Left kidney (tissue), 2 donors: ENCODE data around the gene SPN. TPM values are rescaled to one million over a fixed set of nuclear protein-coding genes. Genes with fewer than 3 reads are reported as not detected.
A peak's percentile ranks its signal among the peaks of the same experiment; 100 is the strongest.
"Not testable (repeated sequence)": the region's sequence is repeated elsewhere in the genome, so short reads cannot be mapped to it uniquely, and the experiment has no call there.

Experiments
- DNase-seq: peaks from one replicate; pipeline ENCODE4 v3.0.0-alpha.2; 2013
- polyA plus RNA-seq: library from polyadenylated mRNA; unstranded; fragments of 120-200 nt; gene quantifications from one replicate; pipeline ENCODE4 v1.2.1, GENCODE V29; 2013; ENCODE audit not compliant: insufficient read length

SPN gene
- polyA plus RNA-seq, 1 donor, result 2.0 TPM

DNA sequence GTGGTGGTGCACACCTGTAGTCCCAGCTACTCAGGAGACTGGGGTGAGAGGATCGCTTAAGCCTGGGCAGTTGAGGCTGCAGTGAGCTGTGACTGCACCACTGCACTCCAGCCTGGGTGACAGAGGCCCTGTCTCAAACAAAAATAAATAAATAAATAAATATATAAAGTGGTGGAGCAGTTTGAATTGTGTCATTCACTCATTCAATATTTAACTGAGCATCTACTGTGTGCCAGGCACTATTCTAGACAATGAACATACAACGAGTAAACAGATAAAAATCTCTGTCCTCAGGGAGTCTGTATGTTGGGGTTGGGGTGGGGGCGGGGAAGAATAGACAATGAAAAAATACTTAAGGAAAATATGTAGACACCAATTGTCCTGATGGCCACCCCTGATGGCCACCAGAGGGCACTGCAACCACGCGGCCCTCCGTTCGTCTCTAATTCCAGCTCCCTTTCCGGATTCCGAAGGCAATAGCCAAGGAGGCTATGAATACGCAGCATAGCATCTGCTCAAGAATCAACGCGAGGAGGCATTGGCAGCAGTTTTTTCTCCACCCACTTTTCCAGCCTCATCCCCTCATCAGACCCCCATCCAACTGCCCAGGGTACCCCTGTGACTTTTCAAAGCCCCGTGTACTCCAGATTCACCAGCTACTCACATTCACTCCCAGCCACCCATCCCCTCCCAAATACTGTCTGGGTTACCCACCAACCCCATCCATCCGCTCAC is 37.4 kb downstream of the SPN start:
- DNase-seq, result no peak

DNA sequence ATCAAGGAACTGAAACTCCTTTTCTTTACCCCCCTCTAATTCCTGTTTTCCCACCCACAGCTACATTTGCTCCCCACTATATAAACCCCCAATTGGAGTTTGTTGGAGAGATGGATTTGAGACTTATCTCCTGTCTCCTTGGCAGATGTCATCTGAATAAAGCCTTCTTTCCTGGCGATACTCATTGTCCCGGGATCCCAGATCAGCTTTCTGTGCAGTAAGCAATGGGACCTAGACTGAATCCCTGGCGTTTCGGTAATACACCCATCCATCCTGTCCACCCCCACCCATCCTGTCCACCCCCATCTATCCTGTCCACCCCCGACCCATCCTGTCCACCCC is 38.1 kb downstream of the SPN start:
- DNase-seq, result no peak

DNA sequence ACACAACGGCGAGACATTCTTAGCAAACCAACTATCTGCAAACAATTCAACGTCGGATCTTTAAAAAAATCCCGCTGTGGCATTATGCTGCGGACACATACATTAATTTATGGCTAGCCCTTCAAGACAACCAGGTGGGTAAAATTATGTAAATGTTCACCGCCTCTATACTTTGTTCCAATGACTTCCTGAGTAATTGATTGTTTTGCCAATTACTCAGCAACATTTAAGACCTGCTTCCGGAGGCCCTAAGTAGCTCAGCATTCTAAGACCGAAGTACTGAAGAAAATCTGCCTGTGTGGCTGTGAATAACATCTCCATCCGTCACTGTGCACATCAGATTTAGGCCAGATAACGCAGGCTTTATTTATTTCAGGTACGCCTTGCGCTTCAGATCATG is 39.2 kb downstream of the SPN start:
- DNase-seq, result no peak

DNA sequence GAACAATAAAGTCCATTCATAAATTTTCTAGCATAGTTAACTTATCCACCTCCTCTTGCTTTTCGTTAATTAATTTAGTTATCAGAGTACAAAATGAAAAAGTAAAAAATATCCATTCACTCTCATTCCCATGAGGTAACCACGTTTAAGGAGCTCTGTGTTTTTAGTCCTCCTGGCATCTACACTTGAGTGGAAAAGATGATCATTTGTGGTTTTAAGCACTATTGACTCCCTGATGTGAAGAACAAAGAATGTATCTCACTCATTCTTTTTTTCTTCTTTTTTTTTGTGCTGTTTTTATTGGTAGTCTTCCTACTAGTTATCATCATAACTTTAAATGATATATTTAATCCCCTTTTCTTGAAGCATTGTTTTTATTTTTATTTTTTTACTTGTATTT is 42.0 kb downstream of the SPN start:
- no peak for DNase-seq

DNA sequence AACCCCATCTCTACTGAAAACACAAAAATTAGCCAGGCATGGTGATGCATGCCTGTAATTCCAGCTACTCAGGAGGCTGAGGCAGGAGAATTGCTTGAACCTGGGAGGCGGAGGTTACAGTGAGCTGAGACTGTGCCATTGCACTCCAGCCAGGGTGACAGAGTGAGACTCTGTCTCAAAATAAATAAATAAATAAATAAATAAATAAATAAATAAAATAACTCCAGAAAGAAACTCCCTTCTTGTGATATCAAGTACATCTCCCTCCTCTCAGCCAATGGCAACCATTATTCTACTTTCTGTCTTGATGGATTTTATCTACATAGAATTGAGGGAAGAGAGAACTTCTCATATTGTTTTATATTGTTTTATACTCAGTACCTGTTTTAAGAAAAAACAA is 44.1 kb downstream of the SPN start:
- DNase-seq, result not testable (repeated sequence)

DNA sequence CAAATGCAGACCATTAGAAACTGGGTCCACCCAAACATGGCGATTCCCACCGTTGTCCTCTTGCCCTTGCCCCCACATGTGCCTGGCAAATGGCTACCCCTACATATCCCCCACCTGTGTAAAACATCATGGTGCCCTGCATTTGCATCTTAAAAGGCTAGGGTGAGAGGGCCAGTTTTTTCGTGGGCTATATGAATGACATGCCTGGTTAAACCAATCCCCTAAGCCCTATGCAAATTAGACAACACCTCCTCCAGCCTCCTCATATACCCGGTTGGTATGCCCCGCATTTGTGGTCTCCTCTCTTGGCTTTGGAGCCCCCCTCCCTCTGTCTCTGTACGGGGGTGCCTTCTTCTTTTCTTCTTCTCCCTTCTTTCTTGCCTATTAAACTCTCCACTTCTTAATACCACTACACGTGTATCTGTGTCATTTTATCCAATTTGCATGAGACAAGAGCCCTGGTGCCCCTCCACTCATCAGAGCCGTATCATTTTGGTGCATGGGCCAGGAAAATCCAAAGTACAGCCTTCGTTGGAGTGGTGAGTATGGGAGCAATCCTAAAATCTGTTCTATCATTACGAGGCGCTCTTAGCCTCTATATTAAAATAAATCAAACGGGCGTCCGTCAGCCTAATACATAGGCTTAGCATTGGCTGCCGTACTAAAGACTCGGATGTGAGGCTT is 46.0 kb downstream of the SPN start:
- DNase-seq, result no peak

DNA sequence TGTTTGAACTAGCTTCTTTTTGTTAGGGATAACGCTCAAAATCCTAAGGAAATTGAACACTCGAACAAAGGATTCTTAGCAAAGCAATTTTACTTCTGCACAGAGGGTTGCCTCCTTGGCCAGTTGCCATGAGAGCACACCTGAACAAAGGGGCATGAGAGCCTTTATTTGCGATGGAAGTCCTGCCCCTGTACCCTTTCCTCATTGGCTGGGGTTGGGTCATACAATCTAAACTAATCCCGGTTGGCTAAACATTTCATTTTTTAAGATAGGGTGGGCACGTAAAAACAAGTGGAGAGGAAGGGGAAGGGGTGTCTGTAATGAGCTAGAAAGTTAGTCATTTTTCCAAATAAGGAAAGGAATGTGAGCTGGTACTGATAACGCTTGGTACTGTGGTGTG is 46.6 kb downstream of the SPN start:
- DNase-seq, result not testable (repeated sequence)

DNA sequence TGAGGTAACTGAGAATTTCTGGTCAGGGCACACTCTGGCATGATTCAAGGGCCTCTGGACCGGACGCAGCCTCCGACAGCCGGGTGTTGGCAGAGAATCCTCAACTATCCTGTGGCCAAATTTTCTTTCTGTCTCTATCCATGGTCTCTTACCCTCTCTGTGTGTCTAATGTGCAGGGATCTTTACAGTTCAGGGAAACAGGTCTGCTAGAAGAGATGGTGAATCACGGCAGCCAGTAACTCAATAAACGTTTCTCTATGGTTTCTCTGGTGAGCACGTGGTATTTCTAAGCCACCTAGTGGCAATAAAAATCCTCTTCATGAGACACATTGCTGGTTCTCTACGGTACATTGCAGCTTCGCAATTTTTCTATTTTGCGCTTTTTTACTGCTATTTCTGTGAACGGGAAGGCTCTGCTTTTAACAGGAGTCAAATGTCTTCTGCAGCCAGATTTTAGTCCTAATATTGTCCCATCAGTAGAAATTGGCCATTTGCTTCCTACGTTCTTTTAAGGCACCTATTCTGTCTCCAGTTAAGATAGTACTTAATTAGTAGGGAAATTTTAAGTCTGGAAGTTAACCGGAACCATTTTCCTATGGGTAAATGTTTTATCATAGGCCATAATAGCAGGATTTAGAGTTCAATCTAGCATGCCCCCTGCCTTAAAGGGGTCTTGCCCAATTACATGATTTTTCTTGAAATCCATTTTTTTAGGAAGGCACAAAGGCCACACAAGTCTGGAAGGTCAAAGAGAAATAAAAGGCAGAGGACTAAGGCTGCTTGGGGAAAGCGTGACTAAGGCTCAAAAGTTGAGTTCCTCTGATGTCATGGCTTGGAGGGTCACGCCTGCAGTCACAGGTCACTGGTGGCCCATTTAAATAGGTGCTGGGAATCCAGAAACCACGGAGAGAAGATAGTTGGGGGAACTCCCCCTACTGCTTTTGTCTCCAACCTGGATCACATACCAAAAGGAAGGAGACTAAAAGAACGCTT is 47.5 kb downstream of the SPN start:
- DNase-seq, result peak; percentile 59

DNA sequence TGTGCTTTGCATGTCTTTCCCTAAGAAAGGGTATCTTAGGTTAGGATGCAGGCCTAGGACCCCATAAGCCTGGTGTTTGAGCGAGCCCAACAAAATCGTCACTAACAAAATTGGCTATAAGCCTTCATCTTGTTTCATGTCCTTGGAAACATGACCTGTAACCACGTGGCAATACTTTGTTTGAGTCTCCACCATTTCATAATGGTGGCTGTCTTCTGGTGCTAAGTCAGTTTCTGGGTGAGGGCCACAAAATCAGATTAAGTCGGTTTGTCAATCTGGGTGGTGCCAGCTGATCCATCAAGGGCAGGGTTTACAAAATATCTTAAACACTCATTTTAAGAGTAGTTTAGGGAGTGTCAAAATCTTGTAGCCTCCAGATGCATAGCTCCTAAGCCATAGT is 49.8 kb downstream of the SPN start:
- no peak for DNase-seq

DNA sequence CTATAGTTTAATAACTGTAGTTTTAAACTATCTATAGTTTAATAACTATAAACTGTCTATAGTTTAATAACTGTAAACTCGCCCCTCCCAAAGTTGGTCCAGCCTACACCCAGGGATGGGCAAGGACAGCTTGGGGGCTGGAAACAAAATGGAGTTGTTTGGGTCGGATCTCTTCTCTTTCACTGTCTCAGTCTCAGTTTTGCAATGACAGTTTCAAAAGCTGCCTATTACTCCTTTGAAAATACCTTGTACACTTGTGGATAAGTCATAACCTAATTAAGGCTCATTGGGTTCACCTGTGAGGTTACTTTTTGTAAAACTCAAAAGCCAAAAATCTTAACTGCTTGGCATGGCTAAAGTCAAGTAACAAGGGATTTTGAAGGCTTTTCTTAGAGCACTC is 51.3 kb downstream of the SPN start:
- no peak for DNase-seq

DNA sequence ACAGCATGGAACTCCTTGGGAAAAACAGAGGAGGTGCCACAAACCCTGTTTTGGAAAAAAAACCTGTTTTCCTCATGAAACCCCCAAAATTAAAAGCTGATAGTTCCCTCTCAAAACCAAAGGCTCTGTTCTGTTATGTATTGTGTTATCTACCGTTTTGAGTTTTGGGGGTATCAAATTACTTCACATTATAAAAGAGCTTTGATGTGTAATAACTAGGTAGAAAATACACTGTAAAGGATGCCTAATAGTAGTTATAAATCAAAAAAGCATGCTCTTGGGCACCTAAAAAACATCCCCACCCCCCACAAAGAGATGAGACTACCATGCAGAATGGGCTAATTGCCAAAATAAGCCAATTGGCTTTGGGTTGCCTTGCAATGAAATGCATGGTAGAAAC is 51.9 kb downstream of the SPN start:
- no peak for DNase-seq

DNA sequence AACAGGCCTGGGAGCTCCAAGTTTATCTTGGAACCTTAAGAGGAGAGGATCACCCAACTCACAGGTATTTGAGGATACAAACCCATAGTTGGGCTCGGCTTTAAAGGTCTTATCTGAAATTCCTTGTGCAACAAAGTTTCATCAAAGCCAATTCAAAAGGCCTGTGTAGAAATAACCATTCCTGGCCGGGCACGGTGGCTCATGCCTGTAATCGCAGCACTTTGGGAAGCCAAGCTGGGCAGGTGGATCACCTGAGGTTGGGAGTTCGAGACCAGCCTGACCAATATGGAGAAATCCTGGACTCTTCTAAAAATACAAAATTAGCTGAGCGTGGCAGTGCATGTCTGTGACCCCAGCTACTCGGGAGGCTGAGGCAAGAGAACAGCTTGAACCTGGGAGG is 54.1 kb downstream of the SPN start:
- no peak for DNase-seq

DNA sequence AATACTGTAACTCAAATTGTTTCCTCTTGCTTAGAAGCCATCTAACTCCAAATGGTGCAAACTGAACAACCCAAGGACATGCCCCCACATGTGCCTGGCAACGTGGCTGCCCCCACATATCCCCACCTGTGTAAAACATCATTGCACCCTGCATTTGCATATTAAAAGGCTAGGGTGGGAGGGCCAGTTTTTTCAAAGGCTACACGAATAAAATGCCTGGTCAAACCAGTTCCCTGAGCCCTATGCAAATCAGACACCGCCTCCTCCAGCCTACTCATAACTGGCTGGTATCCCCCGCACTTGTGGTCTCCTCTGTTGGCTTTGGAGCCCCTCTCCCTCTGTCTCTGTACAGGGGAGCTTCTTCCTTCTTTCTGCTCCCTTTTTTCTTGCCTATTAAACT is 56.0 kb downstream of the SPN start:
- DNase-seq, result no peak

Other genes with a start within 250 kb of the SPN start
- gene BOLA2, start 208.9 kb upstream of the SPN start, polyA plus RNA-seq, result 7.5 TPM
- gene SLX1B, start 208.7 kb upstream of the SPN start, polyA plus RNA-seq, result 8.1 TPM
- gene SULT1A4, start 203.3 kb upstream of the SPN start, polyA plus RNA-seq, result 28.7 TPM
- gene NPIPB12, start 156.8 kb upstream of the SPN start, polyA plus RNA-seq, result 97.6 TPM
- 148 TPM for gene QPRT, start 15.9 kb downstream of the SPN start, polyA plus RNA-seq
- 0.32 TPM for gene C16orf54, start 82.7 kb downstream of the SPN start, polyA plus RNA-seq
- gene ZG16, start 115.0 kb downstream of the SPN start, polyA plus RNA-seq, result 0.08 TPM
- 89.2 TPM for gene KIF22, start 127.5 kb downstream of the SPN start, polyA plus RNA-seq
- 304 TPM for gene MAZ, start 143.3 kb downstream of the SPN start, polyA plus RNA-seq
- 19.4 TPM for gene PRRT2, start 148.9 kb downstream of the SPN start, polyA plus RNA-seq
- 33.5 TPM for gene PAGR1, start 152.9 kb downstream of the SPN start, polyA plus RNA-seq
- gene MVP, start 157.2 kb downstream of the SPN start, polyA plus RNA-seq, result 15.3 TPM
- gene CDIPT, start 200.0 kb downstream of the SPN start, polyA plus RNA-seq, result 79.4 TPM
- 8.2 TPM for gene SEZ6L2, start 236.3 kb downstream of the SPN start, polyA plus RNA-seq
- 0.86 TPM for gene ASPHD1, start 237.2 kb downstream of the SPN start, polyA plus RNA-seq